HG03460 (cell line): Measurements from ENCODE around the gene MGRN1.

ENCODE experiments used
- ATAC-seq: cut with Tn5 transposase; IDR thresholded peaks from one replicate; pipeline ENCODE4 v1.9.1; 2021; ENCODE audit not compliant: unreplicated experiment

MGRN1 gene

DNA sequence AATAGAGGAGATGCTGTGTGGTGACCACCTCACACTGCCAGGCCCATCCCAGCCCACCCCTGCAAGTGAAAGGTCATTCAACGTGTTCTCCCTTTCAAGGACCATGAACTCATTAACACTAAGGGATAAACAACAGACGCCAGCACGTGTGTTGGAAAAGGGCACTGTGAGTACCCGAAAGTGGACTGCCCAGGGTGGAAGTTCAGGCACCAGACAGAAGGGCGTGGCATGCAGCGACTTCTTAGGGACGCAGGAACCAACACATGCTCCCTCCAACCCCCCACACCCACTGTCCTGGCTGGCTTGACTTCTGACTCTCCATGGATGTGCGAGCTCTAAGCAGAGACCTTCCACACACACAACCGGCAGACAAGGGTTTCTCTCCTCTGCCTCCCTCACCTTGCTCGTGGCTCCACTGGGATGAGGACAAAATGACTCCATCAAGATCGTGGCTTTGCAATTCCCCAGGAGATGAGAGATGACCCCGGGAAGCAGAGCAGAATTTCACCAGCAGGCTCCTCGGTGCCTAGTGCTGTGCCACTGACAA, 20.9 kb upstream of the MGRN1 start:
- ATAC-seq, result no peak

DNA sequence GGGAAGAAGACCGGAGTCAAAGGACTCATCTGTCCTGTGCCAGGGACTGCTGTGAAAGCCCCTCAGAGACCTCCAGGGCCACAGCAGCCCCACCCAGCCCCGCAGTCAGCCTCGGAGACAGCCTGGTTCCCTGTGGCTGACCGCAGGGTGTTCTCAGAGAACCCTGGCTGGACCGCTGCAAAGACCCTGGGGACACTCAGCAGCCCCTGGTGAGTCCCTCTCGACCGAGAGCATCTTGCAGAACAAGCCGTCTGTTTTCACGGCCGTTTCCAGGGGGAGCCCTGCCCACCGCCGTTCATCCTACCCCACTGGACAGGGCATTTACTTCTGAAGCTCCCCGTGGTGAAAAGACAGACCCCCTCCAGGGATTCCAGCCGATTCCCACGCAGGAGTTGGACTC, 20.2 kb upstream of the MGRN1 start:
- ATAC-seq, result no peak

DNA sequence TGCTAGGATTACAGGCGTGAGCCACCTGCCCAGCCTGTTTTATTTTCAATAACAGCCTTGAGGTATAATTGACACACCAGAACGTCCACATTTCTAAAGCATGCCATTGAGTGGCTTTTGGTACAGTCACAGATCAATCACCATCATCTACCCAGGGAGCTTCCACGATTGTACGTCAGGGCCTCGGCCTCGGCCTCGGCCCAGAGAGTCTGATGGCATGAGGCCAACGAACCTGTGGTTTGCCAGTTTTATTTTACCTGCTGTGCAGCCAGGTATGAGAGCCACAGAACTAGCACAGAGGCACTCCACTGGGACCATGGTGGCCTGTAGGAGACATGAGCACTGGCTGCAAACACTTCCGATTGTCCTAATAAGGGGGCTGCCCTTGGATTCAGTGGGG, 18.3 kb upstream of the MGRN1 start:
- ATAC-seq, result no peak

DNA sequence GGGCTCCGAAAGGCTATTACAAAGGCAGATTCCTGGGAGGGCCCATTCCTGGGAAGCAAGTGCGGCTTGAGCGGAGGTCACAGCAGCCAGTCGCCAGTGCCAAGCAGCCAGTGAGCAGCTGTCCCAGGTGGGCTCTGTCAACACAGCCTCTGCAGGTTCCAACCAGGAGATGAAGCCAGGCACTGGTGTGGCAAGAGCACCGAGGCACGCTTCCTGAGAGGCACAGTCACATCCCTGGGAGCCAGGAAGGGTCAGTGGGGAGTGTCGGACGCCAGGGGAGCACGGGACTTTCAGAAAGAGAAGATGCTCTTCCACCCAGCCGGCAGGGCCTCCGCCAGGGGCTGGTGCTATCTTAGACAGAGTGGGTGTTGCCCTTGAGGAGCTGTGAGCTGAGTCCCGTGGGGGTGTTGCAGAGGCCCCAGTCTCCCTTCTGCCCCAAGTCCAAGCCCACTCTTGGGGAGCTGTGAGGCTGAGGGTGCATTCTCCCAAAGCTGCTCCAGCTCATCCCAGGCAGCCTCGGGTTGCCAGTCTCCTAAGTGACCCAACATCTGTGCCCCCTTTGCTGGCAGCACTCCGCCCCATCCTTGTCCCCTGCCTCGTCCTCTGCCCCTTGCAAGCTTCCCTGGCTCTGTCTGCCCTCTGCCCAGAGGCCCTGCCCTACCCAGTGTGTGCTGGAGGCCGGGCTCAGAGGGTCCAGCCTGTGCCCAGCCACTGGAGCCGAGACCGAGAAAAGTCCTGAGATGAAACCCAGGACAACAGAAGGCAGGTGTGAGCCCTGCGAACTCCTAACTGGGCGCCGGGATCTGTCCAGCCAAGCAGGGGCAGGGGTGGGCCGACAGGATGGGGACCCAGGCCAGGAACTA, 16.6 kb upstream of the MGRN1 start:
- ATAC-seq, result no peak

DNA sequence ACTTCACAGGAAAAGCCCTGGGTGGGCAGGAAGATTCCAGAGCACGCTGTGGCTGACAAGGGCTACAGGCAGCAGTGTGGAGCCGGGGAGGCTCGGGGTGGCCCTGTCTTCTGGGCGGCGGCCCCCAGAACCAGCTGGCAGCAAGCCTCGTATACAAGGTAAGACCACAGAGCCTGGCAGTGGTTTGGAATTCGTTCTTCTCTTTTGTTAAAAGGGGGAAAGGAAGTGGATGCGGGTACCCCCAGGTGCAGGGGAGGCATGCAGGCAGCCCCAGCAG, 16.0 kb upstream of the MGRN1 start:
- ATAC-seq, result no peak

DNA sequence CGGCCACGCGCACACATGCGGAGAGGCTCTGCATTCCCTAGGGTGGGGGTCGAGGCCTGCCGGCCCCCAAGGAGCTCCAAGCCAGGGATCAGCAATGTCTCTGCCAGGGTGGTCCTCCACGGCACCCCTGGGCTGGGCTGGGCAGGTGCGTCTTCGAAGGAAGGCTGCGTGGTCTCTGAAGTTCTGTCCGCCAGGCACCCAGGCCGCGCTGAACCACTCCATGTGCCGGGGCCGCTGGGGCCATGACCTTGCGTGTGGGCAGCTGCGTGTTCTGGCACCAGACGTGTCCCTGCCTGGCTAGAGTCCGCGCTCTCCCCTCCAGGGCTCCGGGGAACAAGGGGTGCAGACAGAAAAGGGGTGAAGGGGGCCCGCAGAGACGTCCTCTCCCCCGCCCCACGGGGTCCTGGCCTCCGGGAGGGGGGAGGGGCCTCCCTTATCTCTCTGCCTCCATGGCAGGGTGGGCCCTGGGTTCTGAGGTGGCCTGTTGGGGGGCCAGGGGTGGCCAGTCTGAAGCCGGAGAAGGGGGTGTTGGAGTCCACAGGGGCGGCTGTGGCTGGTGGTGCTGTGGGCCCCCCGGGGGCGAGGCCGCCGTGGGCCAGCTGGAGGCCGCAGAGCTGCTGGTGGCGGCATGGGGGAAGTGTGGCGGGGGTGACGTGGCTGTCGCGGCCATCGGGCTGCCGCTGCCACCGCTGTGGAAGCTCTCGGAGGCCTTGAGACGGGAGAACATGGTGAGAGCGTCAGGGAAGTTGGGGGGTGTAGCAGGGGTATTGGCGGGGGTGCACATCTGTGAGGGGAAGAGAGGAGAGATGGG, 15.2 kb upstream of the MGRN1 start:
- ATAC-seq, result no peak

DNA sequence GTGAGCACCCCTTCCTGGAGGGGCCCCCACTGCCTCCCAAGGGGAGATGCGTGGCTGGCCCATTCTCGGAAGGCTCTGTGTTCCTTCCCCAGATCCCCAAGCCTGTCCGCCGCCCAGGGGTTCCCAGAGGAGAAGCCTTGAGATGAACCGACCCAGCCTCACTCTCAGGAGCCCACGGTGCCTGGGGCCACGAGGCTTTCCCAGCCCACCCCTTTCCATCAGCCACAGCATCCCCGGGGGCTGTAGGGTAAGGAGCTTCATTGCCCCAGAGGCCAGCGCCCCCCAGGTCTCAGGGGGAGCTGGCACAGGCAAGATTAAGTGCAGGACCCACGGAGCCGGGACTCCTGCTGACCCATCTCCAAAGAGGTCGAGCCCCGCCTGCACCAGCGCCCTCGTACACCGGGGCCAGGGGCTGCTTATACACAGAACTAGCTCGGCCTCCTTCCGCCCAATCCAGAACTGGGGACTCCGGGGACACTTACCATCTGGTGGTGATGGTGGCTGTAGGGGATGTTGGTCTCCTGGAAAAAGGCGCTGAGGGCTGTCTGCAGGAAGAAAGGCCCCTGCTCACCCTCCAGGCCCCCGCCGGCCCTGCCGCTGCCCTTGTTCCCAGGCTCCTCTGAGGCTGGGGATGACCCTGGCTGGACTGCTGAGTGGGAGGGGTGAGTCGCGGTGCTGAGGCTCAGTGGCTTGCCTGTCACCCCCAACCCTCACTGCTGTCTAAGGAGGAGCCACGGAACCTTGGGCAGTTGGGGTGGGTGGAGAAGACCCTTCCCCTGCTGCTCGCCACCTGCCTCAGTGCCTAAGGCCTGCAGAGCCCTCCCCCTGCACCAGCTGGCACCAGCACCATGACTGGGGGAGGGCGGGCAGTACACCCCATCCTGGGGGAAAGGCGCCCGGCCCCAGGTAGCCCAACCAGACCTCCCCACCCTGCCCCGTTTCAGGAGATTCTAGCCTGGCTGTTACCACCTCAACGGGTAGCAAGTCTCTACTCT, 14.3 kb upstream of the MGRN1 start:
- no peak for ATAC-seq

DNA sequence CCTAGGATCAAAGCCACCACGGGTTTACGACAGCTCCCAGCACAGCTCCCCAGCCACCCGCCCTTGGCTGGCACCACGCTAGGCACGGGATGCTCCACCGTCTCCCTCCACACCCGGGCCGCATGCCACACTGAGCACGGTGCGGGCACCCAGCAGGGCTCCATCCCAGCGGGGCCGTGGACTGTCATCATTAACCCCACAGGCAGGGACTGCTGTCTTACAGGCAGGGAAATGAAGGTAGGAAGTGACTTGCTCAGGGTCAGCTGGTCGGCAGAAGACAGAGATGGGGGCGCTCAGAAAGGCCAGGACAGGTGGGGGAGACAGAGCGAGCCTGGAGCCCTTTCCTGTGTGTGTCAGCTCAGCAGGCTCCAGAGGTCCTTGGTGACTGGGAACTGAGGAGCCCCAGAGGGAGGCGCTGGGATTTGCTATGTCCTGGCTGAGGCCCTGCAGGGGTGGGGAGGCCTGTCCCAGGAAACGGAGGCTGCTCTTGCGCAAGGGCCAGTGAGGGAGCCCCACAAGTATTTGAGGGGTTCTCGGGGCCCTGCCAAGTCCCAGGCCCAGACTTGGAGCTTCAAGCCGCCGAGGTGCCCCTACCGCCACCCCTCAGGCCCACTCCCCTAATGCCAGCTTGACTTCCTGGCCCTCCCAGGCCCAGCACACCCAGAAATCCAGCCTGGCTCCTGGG, 13.1 kb upstream of the MGRN1 start:
- ATAC-seq, result no peak

DNA sequence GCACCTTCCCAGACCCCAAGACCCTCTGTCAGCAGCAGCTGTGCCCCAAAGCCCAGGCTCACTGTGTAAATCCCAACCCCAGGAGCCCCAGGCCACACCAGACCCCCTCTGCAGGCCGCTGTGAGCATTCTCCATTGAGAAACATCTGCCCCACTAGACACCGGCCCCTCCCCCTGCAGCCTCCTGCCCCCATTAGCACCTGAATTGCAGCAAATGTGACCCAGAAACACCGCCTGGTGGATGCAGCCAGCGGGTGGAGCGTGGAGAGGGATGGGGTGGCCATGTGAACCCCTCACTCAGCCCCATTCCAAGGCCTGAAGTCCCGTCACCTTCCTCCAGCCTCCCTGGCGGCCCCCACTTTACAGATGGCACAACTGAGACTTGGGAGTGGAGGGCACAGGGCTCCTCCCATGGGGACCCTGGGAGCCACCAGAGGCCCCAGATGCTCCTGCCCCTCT, 12.1 kb upstream of the MGRN1 start:
- ATAC-seq, result no peak

DNA sequence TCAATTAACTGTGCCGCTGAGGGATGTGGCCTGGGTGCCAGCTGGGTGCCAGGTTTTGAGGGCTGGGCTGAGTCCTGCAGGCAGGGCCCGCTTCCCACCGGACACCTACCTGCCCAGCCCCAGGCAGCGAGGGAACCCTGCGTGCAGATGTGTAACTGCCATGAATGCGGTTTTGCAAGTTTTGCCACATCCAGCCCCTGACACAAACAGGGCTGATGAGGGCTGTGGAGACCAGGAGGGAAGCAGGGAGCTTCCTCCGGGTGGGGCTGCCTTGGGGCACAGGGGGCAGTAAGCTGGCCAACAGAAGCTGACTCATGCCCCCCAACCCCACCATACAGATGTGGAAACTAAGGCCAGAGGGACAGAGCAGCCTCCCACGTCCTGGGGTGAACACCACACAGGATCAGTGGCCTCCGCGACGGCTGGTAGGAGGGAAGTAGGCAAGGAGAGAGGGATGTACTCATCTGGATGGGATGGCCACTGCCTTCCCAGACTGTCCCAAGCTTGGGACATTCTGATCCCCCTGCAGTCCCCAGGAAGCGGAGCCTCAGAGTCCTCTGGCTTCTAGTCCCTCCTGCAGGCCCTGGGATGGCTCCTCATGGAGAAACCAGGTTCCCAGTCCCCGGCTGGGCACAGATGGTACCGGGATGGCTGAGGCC, 11.5 kb upstream of the MGRN1 start:
- no peak for ATAC-seq

DNA sequence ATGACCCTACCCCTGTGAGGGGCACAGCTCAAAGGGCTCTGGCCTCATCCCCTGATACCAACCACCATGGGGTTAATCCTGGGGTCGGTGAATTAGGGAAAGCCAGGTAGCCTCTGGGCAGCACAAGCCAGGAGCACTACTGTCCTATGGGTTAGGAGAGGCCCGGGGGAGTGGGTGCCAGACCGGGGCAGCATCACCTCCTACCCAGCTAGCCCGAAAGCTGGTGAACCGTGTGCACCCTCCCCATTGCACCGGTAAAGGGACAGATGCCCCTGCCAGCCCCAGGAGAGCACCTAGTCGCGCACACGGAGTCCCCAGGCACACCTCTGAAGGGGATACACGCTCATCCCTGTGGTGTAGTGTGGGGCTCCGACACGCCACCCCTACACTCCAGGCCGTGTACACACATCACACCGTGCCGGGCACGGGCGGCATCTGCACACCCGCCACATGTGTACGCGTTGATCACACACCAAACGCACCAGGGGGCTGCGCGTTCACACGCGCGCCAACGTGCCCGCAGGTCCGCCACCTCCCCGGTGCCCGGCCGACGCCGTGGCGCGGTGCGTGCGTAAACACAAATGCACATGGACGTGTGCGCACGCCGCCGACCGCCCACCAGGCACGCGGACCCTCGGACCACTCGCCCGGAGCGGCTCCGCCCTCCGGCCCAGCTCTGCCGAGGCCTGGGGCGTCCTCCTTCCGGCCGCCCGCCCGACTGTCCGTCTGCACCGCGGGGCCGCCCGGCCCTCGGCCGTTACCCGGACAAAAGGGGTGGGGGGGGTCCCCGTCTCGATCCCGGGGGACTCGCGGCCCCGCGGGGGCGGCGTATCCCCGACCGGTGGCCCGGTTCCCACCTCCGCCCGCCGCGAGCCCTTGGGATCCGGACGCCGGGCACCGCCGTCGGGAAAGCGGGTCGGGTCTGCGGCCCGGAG, 10.7 kb upstream of the MGRN1 start:
- no peak for ATAC-seq

DNA sequence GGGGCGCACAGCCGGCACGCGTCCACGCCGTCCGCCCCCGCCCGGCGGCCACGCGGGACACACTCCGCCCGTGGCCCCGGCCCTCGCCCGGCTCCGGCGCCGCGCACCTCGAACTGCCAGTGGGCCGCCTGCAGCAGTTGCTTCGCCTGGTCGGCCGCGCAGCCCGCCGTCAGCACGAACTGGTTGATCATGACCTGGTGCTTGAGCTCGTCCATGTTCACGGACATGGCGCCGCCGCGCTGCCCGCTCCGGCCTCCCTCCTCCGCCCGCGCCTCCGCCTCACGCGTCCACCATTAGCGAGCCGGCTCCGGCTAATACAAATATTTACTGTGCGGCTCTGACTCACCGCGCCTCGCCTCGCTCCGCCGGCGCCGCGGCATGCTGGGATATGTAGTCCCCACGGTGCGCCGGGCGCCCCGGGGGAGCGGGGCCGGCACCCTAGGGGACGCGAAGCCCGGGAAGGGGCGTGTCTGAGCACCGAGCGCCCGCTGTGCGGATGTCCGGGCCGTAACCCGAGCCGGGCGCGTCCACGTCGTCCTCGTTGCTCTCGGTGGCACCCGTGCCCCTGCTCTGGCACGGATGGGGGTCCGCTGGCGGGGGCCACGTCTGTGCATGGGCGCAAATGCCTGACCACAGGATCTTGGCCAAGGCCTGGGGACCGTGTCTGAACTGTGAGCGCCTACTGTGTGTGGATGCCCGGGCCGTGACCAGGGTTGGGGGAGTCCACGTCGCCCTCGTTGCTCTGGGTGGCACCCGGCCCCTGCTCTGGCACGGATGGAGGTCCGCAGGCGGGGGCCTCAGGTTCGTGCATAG, 9.8 kb upstream of the MGRN1 start, which contains the start of gene UBALD1:
UBALD1 (minus strand) TSS at position 318 of the 813 bp plus-strand sequence; CDS start at position 227, 91 bp downstream.
- peak; percentile 45 for ATAC-seq

DNA sequence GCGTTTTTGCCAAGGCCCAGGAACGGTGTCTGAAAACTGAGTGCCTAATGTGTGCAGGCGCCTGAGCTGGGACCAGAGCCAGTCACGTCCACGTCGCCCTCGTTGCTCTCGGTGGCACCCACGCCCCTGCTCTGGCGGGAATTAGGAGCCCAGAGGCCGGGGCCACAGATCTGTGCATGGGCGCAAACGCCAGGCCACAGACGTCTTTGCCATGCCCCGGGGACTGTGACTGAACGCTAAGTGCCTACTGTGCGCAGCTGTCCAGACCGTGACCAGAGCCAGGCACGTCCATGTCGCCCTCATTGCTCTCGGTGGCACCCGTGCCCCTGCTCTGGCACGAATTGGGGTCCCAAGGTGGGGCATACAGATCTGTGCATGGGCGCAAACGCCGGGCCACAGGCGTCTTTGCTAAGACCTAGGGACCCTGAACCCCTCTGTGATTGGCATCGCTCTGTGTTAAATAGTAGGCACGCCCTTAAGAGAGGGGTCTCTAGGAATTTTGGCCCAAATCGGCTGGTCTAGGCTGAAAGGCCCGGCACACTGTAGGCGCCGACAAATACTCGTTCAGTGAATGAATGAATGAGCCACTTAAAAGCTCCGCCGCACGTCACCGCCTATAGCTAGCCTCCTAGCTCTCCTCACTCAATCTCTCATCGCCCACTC, 9.1 kb upstream of the MGRN1 start:
- no peak for ATAC-seq

DNA sequence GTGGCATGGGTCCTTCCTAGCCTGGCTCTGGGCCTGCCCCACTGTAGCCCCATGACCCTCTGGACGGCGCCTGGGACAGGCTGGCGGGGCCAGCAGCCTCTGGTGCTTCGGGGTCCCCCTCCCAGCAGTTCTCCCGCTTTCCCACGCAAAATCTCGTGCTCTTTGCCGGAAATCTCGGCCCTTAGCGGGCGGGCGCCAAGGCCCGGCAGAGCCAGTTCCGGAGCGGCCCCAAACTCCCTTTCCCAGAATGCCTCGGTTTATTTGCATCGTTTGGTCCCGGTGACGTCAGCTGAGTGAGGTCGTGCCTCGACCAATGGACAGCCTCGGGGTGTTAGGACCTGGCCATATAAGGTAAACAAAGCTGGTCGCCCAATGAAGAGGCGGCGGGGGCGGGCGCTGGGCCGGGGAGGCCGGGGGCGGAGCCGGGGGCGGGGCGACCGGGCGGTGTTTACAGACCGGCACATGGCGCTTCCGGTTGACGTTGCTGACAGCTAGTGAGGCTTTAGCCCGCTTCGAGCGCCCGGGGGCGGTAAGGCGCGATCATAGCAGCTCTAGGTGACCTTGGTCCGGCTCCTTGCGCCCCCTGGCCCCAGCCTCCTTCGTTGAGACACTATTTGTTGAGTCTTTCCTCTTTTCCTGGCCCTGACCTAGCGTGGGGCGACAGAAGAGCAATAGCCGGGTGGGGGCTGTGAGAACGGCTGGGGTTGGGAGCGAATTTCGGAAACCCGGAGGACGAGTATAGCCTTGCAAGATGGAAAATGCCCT, 8.4 kb upstream of the MGRN1 start:
- ATAC-seq, result peak; percentile 71

DNA sequence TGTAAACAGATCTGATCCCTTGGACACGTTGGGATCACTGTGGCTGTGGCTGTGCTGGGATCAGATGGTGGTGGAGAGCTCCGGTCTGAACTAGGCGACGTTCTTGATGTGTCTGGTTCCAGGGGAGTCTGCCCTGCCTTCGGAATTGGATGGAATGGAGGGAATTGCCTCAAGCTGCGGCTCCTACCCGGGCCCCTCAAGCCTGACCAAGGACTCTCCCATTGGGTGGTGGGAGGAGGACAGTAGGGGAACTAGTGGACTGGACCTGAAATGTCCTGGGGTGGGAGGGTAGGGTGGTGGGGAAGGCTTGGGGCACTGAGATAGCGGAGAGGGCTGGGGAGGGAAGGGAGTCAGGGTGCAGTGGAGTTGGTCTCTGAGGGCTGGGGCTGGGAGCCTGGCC, 6.7 kb upstream of the MGRN1 start:
- ATAC-seq, result no peak

DNA sequence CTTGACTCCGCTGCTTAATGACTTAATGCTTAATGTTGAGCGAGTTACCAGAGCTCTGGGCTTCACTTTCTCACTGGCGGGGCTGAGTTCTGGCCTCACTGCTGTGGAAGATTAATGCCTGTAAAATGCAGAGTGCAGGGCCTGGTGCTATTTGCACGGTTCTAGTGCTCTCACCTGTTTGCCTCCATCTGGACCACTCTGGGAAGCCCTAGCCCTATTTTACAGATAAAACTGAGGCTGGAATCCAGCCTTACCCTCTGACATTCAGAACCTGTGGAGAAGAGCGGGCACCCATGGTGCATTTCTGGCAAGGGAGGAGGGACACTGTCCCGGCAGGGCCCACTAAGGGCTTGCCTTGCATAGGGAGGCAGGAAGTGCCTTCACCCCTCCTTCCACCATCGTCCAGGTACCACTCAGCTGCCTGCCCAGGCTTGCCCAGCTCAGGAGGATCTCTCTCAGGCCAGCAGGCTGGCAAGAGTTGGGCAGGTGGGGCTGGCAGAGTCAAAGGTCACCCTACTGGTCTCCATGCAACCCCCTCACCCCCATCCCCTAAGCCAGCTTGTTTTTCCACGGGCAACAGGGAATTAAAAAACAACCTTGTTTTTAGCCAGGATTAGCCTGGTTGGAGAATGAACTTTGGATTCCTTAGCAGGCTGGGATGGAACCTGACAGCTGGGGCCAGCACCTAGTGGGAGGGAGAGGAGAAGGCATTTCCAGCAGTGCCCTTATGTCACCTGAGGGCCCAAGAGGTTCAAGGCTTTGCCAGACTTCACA, 5.8 kb upstream of the MGRN1 start:
- no peak for ATAC-seq
